GM19239 (cell line): ENCODE results near the gene KYNU.
"Not testable (repeated sequence)": the region's sequence is repeated elsewhere in the genome, so short reads cannot be mapped to it uniquely, and the experiment has no call there.

Experiments
- DNase-seq: peaks from one replicate; pipeline ENCODE4 v3.0.0; 2011; ENCODE audit warnings: low spot score; ENCODE audit not compliant: insufficient read length
- FAIRE-seq: peaks from 2 replicates; lab custom pipeline; 2011; peaks lifted over from hg19 to GRCh38; lab: Jason Lieb, UNC

KYNU gene

GRCh38 chr2:142903726-142904125 is 26.3 kb downstream of the KYNU start:
- DNase-seq, FAIRE-seq: not testable (repeated sequence)

GRCh38 chr2:142907653-142908052 is 30.2 kb downstream of the KYNU start:
- FAIRE-seq: peak; percentile 80

GRCh38 chr2:142914507-142915313 is 37.2 kb downstream of the KYNU start:
- DNase-seq (peak; percentile 7), FAIRE-seq (peak; percentile 97)

More at GRCh38 chr2:142907653-142908052, 30.2 kb downstream of the KYNU start:
- DNase-seq: no peak

GRCh38 chr2:142915502-142915901 is 38.0 kb downstream of the KYNU start:
- peak; percentile 90 for FAIRE-seq

GRCh38 chr2:142918624-142919023 is 41.2 kb downstream of the KYNU start:
- FAIRE-seq: no peak
- no peak for DNase-seq

More at GRCh38 chr2:142915502-142915901, 38.0 kb downstream of the KYNU start:
- no peak for DNase-seq

- DNase-seq (no peak), FAIRE-seq (no peak)
These were observed 43.1 kb downstream of the KYNU start for GRCh38 chr2:142920571-142920970.

GRCh38 chr2:142926445-142926844 is 49.0 kb downstream of the KYNU start:
- no peak for FAIRE-seq
- no peak for DNase-seq

GRCh38 chr2:142930835-142931398 is 53.5 kb downstream of the KYNU start:
- DNase-seq (no peak), FAIRE-seq (no peak)

GRCh38 chr2:142933916-142934315 is 56.5 kb downstream of the KYNU start:
- FAIRE-seq: no peak
- DNase-seq: no peak

- DNase-seq (no peak), FAIRE-seq (no peak)
These were observed 58.2 kb downstream of the KYNU start for GRCh38 chr2:142935563-142936089.

- FAIRE-seq: no peak
- DNase-seq: no peak
These were observed 59.2 kb downstream of the KYNU start for GRCh38 chr2:142936629-142937028.

- DNase-seq: no peak
- FAIRE-seq: no peak
These were observed 59.9 kb downstream of the KYNU start for GRCh38 chr2:142937347-142937746.

- DNase-seq: no peak
These were observed 60.8 kb downstream of the KYNU start for GRCh38 chr2:142938240-142938639.

GRCh38 chr2:142940606-142941223 is 63.3 kb downstream of the KYNU start:
- DNase-seq (no peak), FAIRE-seq (peak; percentile 80)

More at GRCh38 chr2:142938240-142938639, 60.8 kb downstream of the KYNU start:
- FAIRE-seq: no peak

GRCh38 chr2:142942690-142943089 is 65.2 kb downstream of the KYNU start:
- no peak for FAIRE-seq

GRCh38 chr2:142944264-142944663 is 66.8 kb downstream of the KYNU start:
- FAIRE-seq (peak; percentile 40), DNase-seq (no peak)

More at GRCh38 chr2:142942690-142943089, 65.2 kb downstream of the KYNU start:
- DNase-seq: no peak

- DNase-seq: no peak
- no peak for FAIRE-seq
These were observed 67.3 kb downstream of the KYNU start for GRCh38 chr2:142944721-142945120.

GRCh38 chr2:142946941-142947340 is 69.5 kb downstream of the KYNU start:
- DNase-seq (no peak), FAIRE-seq (no peak)

- FAIRE-seq, DNase-seq: not testable (repeated sequence)
These were observed 71.3 kb downstream of the KYNU start for GRCh38 chr2:142948723-142949122.

- not testable (repeated sequence) for DNase-seq, FAIRE-seq
These were observed 72.9 kb downstream of the KYNU start for GRCh38 chr2:142950323-142950722.
